ENCODE measurements around the gene OXER1. TPM values are rescaled to one million over a fixed set of nuclear protein-coding genes. Genes with fewer than 3 reads are reported as not detected.

The OXER1 gene
- total RNA-seq, 4 donors from 2014 or later, result 8.2 to 25.0 (median 14.5) TPM

- no peaks in the 10 kb centered on the region for H3K9me3 ChIP-seq
- H3K36me3 ChIP-seq, result no peaks in the 10 kb centered on the region
- peak in 1 of 3 donors; percentile 40 for DNase-seq
- H3K27ac ChIP-seq, result no peak overlapping the region
- TF ChIP-seq CTCF (IDR thresholded peaks at IDR 0.05), result no peak
- no peak for TF ChIP-seq POLR2A (IDR thresholded peaks at IDR 0.05)
- no peak overlapping the region for H3K4me3 ChIP-seq
- H3K27me3 ChIP-seq, result no peaks in the 10 kb centered on the region
- no peaks in the 10 kb centered on the region for H3K4me1 ChIP-seq
These were observed 3.4 kb upstream of the OXER1 start for GRCh38 chr2:42767080-42767898.

GRCh38 chr2:42765686-42766085, 1.8 kb upstream of the OXER1 start:
- no peaks in the 10 kb centered on the region for H3K36me3 ChIP-seq
- H3K4me1 ChIP-seq, result no peaks in the 10 kb centered on the region

GRCh38 chr2:42764901-42765300, 966 bp upstream of the OXER1 start:
- TF ChIP-seq POLR2A (IDR thresholded peaks at IDR 0.05) (no peak), CTCF (IDR thresholded peaks at IDR 0.05) (no peak)
- Histone ChIP-seq H3K9me3 (no peaks in the 10 kb centered on the region), H3K27ac (no peak overlapping the region), H3K4me1 (no peaks in the 10 kb centered on the region), H3K36me3 (no peaks in the 10 kb centered on the region), H3K4me3 (no peak overlapping the region), H3K27me3 (no peaks in the 10 kb centered on the region)
- peak in 1 of 3 donors; percentile 27 for DNase-seq

More at GRCh38 chr2:42765686-42766085, 1.8 kb upstream of the OXER1 start:
- Histone ChIP-seq H3K9me3 (no peaks in the 10 kb centered on the region), H3K4me3 (no peak overlapping the region), H3K27ac (no peak overlapping the region), H3K27me3 (no peaks in the 10 kb centered on the region)
- DNase-seq, result peak in 1 of 3 donors; percentile 24
- TF ChIP-seq POLR2A (IDR thresholded peaks at IDR 0.05) (no peak), CTCF (IDR thresholded peaks at IDR 0.05) (no peak)

- Histone ChIP-seq H3K9me3 (no peaks in the 10 kb centered on the region), H3K4me3 (no peak overlapping the region), H3K4me1 (no peaks in the 10 kb centered on the region), H3K36me3 (no peaks in the 10 kb centered on the region), H3K27me3 (no peaks in the 10 kb centered on the region), H3K27ac (no peak overlapping the region)
- no peak for TF ChIP-seq POLR2A (IDR thresholded peaks at IDR 0.05)
- TF ChIP-seq CTCF (IDR thresholded peaks at IDR 0.05), result no peak
- peak in 1 of 3 donors; percentile 41 for DNase-seq
These were observed 821 bp downstream of the OXER1 start for GRCh38 chr2:42762823-42763804.

- Histone ChIP-seq H3K27ac (no peak overlapping the region), H3K9me3 (no peaks in the 10 kb centered on the region), H3K36me3 (no peaks in the 10 kb centered on the region), H3K27me3 (no peaks in the 10 kb centered on the region), H3K4me1 (no peaks in the 10 kb centered on the region), H3K4me3 (no peak overlapping the region)
- TF ChIP-seq POLR2A (IDR thresholded peaks at IDR 0.05), result no peak
- no peak for TF ChIP-seq CTCF (IDR thresholded peaks at IDR 0.05)
- DNase-seq, result peak in 1 of 3 donors; percentile 23
These were observed 1.8 kb downstream of the OXER1 start for GRCh38 chr2:42762155-42762554.
